Endothelial cell of umbilical vein (primary cell): ENCODE data around the gene EFNA4. TPM values are rescaled to one million over a fixed set of nuclear protein-coding genes. Genes with fewer than 3 reads are reported as not detected.

ENCODE experiments used
- BruUV-seq: library from RNA; stranded (reverse); fragments of 400-500 nt; replicated peaks from 2 replicates; lab custom pipeline; 2021; lab: Mats Ljungman, UMichigan
- CTCF ChIA-PET: fragments of 300-600, 350-600 bp; sonication (Branson Sonifier 250); formaldehyde crosslinking; loops from one replicate; lab custom pipeline; 2021; ENCODE audit warnings: antibody characterized with exemption, inconsistent platforms; lab: Charles Lee
- POLR2A ChIA-PET: fragments of 300-600, 350-600 bp; sonication (Branson Sonifier 250); formaldehyde crosslinking; loops from one replicate; lab custom pipeline; 2021; ENCODE audit warnings: antibody characterized with exemption, inconsistent platforms; lab: Charles Lee
- DNase-seq: peaks from one replicate; pipeline ENCODE4 v3.0.0-alpha.2; 2011; ENCODE audit warnings: low read depth, low spot score
- FAIRE-seq: peaks from 2 replicates; lab custom pipeline; 2011; peaks lifted over from hg19 to GRCh38; lab: Jason Lieb, UNC
- H2AFZ ChIP-seq: 2 replicates; pipeline ENCODE4 v1.6.0; 2012; ENCODE audit warnings: low read depth, low read length, control low read depth, inconsistent platforms
- H3K27ac ChIP-seq: 2 replicates; pipeline ENCODE4 v1.5.1; 2011; ENCODE audit warnings: low read depth, mild to moderate bottlenecking, control low read depth, low read length, moderate library complexity; ENCODE audit not compliant: insufficient read depth
- H3K27me3 ChIP-seq, 2 experiments: 2 replicates each; pipeline versions ENCODE4 v1.6.0 to v1.6.1; 2011; ENCODE audit warnings: low read length in 2 of 2, mixed read lengths in 1 of 2; ENCODE audit not compliant: control insufficient read depth in 2 of 2, insufficient read depth in 2 of 2
- H3K36me3 ChIP-seq, 2 experiments: 2 replicates in 1 of 2; 3 replicates in 1 of 2; pipeline ENCODE4 v1.5.1; 2011; ENCODE audit warnings: low read length in 2 of 2, mild to moderate bottlenecking in 1 of 2, moderate library complexity in 1 of 2; ENCODE audit not compliant: control insufficient read depth in 2 of 2, insufficient read depth in 2 of 2; ENCODE audit errors: extremely low read depth in 1 of 2
- H3K4me1 ChIP-seq: 3 replicates; pipeline ENCODE4 v1.5.1; 2011; ENCODE audit warnings: mild to moderate bottlenecking, low read length; ENCODE audit not compliant: control insufficient read depth, insufficient read depth; ENCODE audit errors: extremely low read depth
- H3K4me2 ChIP-seq: 2 replicates; pipeline ENCODE4 v1.6.1; 2011; ENCODE audit warnings: low read length, control low read depth, mixed read lengths; ENCODE audit not compliant: insufficient read depth
- H3K4me3 ChIP-seq, 3 experiments: fragments of 200-600 bp in 1 of 3; sonication (generic), shearing (Covaris generic) in 1 of 3; replicated peaks in 1 of 3; 2 replicates each; pipeline ENCODE4 v1.5.1; 2011 to 2016; ENCODE audit warnings: control low read depth in 3 of 3, low read length in 3 of 3, mild to moderate bottlenecking in 2 of 3, inconsistent platforms in 1 of 3, low read depth in 1 of 3, moderate library complexity in 1 of 3; ENCODE audit not compliant: insufficient read depth in 1 of 3
- H3K79me2 ChIP-seq: 2 replicates; pipeline ENCODE4 v1.6.0; 2012; ENCODE audit warnings: low read length, inconsistent platforms; ENCODE audit not compliant: control insufficient read depth, insufficient read depth
- H3K9ac ChIP-seq: replicated peaks from 2 replicates; pipeline ENCODE3; 2011; ENCODE audit warnings: low read length, control low read depth; ENCODE audit not compliant: insufficient read depth; ENCODE audit errors: extremely low read depth
- H3K9me1 ChIP-seq: replicated peaks from 3 replicates; pipeline ENCODE4 v1.6.0; 2011; ENCODE audit warnings: mild to moderate bottlenecking, low read length; ENCODE audit not compliant: control insufficient read depth, insufficient read depth; ENCODE audit errors: extremely low read depth
- H3K9me3 ChIP-seq: replicated peaks from 2 replicates; pipeline ENCODE4 v1.5.1; 2012; ENCODE audit warnings: low read length, inconsistent platforms; ENCODE audit not compliant: control insufficient read depth, insufficient read depth
- H4K20me1 ChIP-seq: replicated peaks from 2 replicates; pipeline ENCODE3; 2011; ENCODE audit warnings: mild to moderate bottlenecking, low read length; ENCODE audit not compliant: control insufficient read depth, insufficient read depth; ENCODE audit errors: extremely low read depth
- CTCF ChIP-seq, 2 donors: IDR thresholded peaks; 1 replicate in 1 of 2; 2 replicates in 1 of 2; pipeline ENCODE4 v1.5.1; 2011; ENCODE audit warnings: low read length in 2 of 2, mild to moderate bottlenecking in 2 of 2, moderate library complexity in 2 of 2, control low read depth in 1 of 2, inconsistent platforms in 1 of 2, low read depth in 1 of 2; ENCODE audit not compliant: insufficient read depth in 1 of 2; ENCODE audit errors: extremely low read depth in 1 of 2
- EZH2 ChIP-seq: IDR thresholded peaks from 2 replicates; pipeline ENCODE4 v1.6.1; 2012; ENCODE audit warnings: borderline replicate concordance, low read depth, mild to moderate bottlenecking, moderate library complexity, low read length, inconsistent platforms; ENCODE audit not compliant: severe bottlenecking
- FOS ChIP-seq: IDR thresholded peaks from 2 replicates; pipeline ENCODE4 v1.6.1; 2011; ENCODE audit warnings: mild to moderate bottlenecking, low read length, moderate library complexity, borderline replicate concordance; ENCODE audit not compliant: insufficient read depth
- GATA2 ChIP-seq: IDR thresholded peaks from 2 replicates; pipeline ENCODE4 v1.7.0; 2011; ENCODE audit warnings: low read depth, mild to moderate bottlenecking, moderate library complexity, mixed read lengths, low read length; ENCODE audit not compliant: insufficient read length, insufficient read depth
- JUN ChIP-seq: IDR thresholded peaks from 2 replicates; pipeline ENCODE4 v1.6.1; 2011; ENCODE audit warnings: borderline replicate concordance, low read depth; ENCODE audit not compliant: insufficient read length, insufficient read depth
- MAX ChIP-seq: IDR thresholded peaks from 2 replicates; pipeline ENCODE4 v1.6.1; 2011; ENCODE audit not compliant: insufficient read depth, insufficient read length
- MYC ChIP-seq: IDR thresholded peaks from one replicate; pipeline ENCODE4 v1.6.1; 2011; ENCODE audit warnings: mild to moderate bottlenecking, low read depth, low read length
- POLR2A ChIP-seq: IDR thresholded peaks from 2 replicates; pipeline ENCODE4 v1.6.1; 2012; ENCODE audit warnings: low read depth, mild to moderate bottlenecking, control low read depth, low read length
- POLR2AphosphoS5 ChIP-seq: IDR thresholded peaks from 2 replicates; pipeline ENCODE4 v1.6.1; 2012; ENCODE audit warnings: low read depth, mild to moderate bottlenecking, control low read depth, low read length, moderate library complexity; ENCODE audit not compliant: insufficient read depth
- dilution Hi-C: fragments of 300-500 bp; cut with MboI; formaldehyde crosslinking; loops from one replicate; pipeline ENCODE4 v1.15.0; 2019; ENCODE audit warnings: low sequenced_read_pairs; ENCODE audit not compliant: extremely low pct_ligation_motif_present
- intact Hi-C: fragments of 100-400 bp; cut with micrococcal nuclease; formaldehyde crosslinking; loops from one replicate; pipeline ENCODE4 v1.10.0; 2022
- polyA plus RNA-seq, 4 experiments: library from polyadenylated mRNA; depleted of rRNA in 3 of 4; stranded (reverse) in 3 of 4; unstranded in 1 of 4; fragments of >200 nt; gene quantifications; 2 replicates each; pipeline versions ENCODE4 v1.2.1 to v1.2.3, GENCODE V29; 2011 to 2012; ENCODE audit warnings: missing spikeins in 1 of 4
- total RNA-seq: library from RNA; stranded (reverse); gene quantifications from 2 replicates; pipeline ENCODE4 v1.2.3, GENCODE V29; 2021

The EFNA4 gene
- total and polyA plus RNA-seq, 2 donors (not counting 3 experiments of a cell fraction or from before 2014, with no cell fraction given) = 16.5 to 25.2 TPM

- Histone ChIP-seq H3K79me2 (no peaks in the 10 kb centered on the region), H3K27ac (no peak overlapping the region), H4K20me1 (no peaks in the 10 kb centered on the region), H3K36me3 (no peaks in the 10 kb centered on the region), H3K9ac (no peak overlapping the region), H3K4me3 (no peak overlapping the region), H3K9me1 (no peaks in the 10 kb centered on the region), H3K4me1 (no peaks in the 10 kb centered on the region), H3K9me3 (no peaks in the 10 kb centered on the region), H3K4me2 (no peak overlapping the region), H3K27me3 (peaks cover 8 to 19% of the 10 kb centered on the region in 2 experiments), H2AFZ (no peak overlapping the region)
- no peak for DNase-seq
- dilution Hi-C loops = no loop called here
- FAIRE-seq = no peak
- BruUV-seq = no TSS peak
- CTCF ChIA-PET = interaction anchor here (13.7 kb wide), 1 partner anchor 70 kb away, joined by 673 read pairs; the partner anchor contains the start of gene KRTCAP2
- POLR2A ChIA-PET = no interaction called here
- no peak for TF ChIP-seq CTCF (IDR thresholded peaks at IDR 0.05; ENCODE audit: extremely low read depth in 1 of 2, insufficient read depth in 1 of 2, low read depth in 1 of 2, low read length in 2 of 2)
- TF ChIP-seq POLR2AphosphoS5 = no peak
- no peak for TF ChIP-seq FOS
- TF ChIP-seq JUN = no peak
- intact Hi-C loops = no loop called here
Measured at GRCh38 chr1:155099331-155099730, 35.8 kb downstream of the EFNA4 start.

GRCh38 chr1:155103325-155103724 lies 39.8 kb downstream of the EFNA4 start:
- BruUV-seq = no TSS peak

More at GRCh38 chr1:155103325-155103724, 39.8 kb downstream of the EFNA4 start:
- TF ChIP-seq JUN (no peak), POLR2AphosphoS5 (no peak), POLR2A (no peak), FOS (no peak), EZH2 (no peak), GATA2 (no peak), MYC (no peak), CTCF (IDR thresholded peaks at IDR 0.05; ENCODE audit: extremely low read depth in 1 of 2, insufficient read depth in 1 of 2, low read depth in 1 of 2, low read length in 2 of 2) (no peak), MAX (no peak)
- Histone ChIP-seq H3K27ac (no peak overlapping the region), H3K36me3 (no peaks in the 10 kb centered on the region), H3K9me3 (no peaks in the 10 kb centered on the region), H3K4me2 (no peak overlapping the region), H3K4me1 (peaks cover 3% of the 10 kb centered on the region), H3K27me3 (peaks cover 6 to 7% of the 10 kb centered on the region in 2 experiments), H3K9me1 (no peaks in the 10 kb centered on the region), H3K9ac (no peak overlapping the region), H2AFZ (no peak overlapping the region), H4K20me1 (no peaks in the 10 kb centered on the region), H3K4me3 (no peak overlapping the region), H3K79me2 (no peaks in the 10 kb centered on the region)
- intact Hi-C loops (no loop called here), dilution Hi-C loops (no loop called here)
- CTCF ChIA-PET = interaction anchor here (1.1 to 3.2 kb wide), 3 partner anchors 12 to 64 kb away, joined by 3 to 13 read pairs (median 5); no protein-coding TSS in a partner anchor
- DNase-seq (no peak), FAIRE-seq (no peak)
- POLR2A ChIA-PET = no interaction called here
